GM18508 (cell line): Measurements from ENCODE around the gene BGN.

Source experiments
- ATAC-seq: cut with Tn5 transposase; IDR thresholded peaks from one replicate; pipeline ENCODE4 v1.9.1; 2021; ENCODE audit warnings: moderate number of reproducible peaks; ENCODE audit not compliant: insufficient read depth, unreplicated experiment

The BGN gene

GRCh38 chrX:153478746-153479145, 16.0 kb upstream of the BGN start:
- no peak for ATAC-seq

- no peak for ATAC-seq
These were observed 13.7 kb upstream of the BGN start for GRCh38 chrX:153481043-153481442.

GRCh38 chrX:153482376-153483015, 12.3 kb upstream of the BGN start:
- ATAC-seq, result no peak

GRCh38 chrX:153485396-153486080, 9.2 kb upstream of the BGN start:
- no peak for ATAC-seq

GRCh38 chrX:153486171-153486570, 8.6 kb upstream of the BGN start:
- no peak for ATAC-seq

GRCh38 chrX:153487590-153488071, 7.1 kb upstream of the BGN start:
- no peak for ATAC-seq

- no peak for ATAC-seq
These were observed 6.4 kb upstream of the BGN start for GRCh38 chrX:153488231-153488914.

GRCh38 chrX:153490217-153490930, 4.4 kb upstream of the BGN start:
- ATAC-seq, result no peak

GRCh38 chrX:153491351-153491914, 3.3 kb upstream of the BGN start:
- no peak for ATAC-seq

GRCh38 chrX:153491918-153492317, 2.9 kb upstream of the BGN start:
- ATAC-seq, result no peak

GRCh38 chrX:153492543-153492942, 2.2 kb upstream of the BGN start:
- ATAC-seq, result no peak

GRCh38 chrX:153493085-153493484, 1.7 kb upstream of the BGN start:
- ATAC-seq, result no peak

GRCh38 chrX:153494061-153494460, 719 bp upstream of the BGN start:
- ATAC-seq, result no peak

GRCh38 chrX:153495362-153495751, 577 bp downstream of the BGN start:
- no peak for ATAC-seq

- ATAC-seq, result no peak
These were observed 1.3 kb downstream of the BGN start for GRCh38 chrX:153495903-153496589.

GRCh38 chrX:153496590-153496959, 1.8 kb downstream of the BGN start:
- ATAC-seq, result no peak

GRCh38 chrX:153498453-153498852, 3.7 kb downstream of the BGN start:
- ATAC-seq, result no peak

- no peak for ATAC-seq
These were observed 4.6 kb downstream of the BGN start for GRCh38 chrX:153499341-153499740.

GRCh38 chrX:153499876-153500275, 5.1 kb downstream of the BGN start:
- no peak for ATAC-seq

- no peak for ATAC-seq
These were observed 6.0 kb downstream of the BGN start for GRCh38 chrX:153500676-153501280.
